Hepatocyte (in vitro differentiated cells): ENCODE results near the gene FAM53B.

ENCODE experiments used
- CTCF ChIP-seq: fragments of 200-600 bp; sonication (generic); IDR thresholded peaks from 2 replicates; pipeline ENCODE4 v1.5.1; 2016; ENCODE audit warnings: antibody characterized with exemption, mild to moderate bottlenecking; ENCODE audit not compliant: poor library complexity
- EZH2 ChIP-seq: fragments of 200-600 bp; sonication (generic); IDR thresholded peaks from 2 replicates; pipeline ENCODE4 v1.6.1; 2016; ENCODE audit warnings: antibody characterized with exemption, mild to moderate bottlenecking, borderline replicate concordance

- TF ChIP-seq CTCF (no peak), EZH2 (no peak)
Observed at GRCh38 chr10:124593431-124593985, 150.7 kb downstream of the FAM53B start.
